Posterior cingulate gyrus (tissue), 11 donors: Measurements from ENCODE around the gene NDUFC2.
"Not testable (repeated sequence)": the region's sequence is repeated elsewhere in the genome, so short reads cannot be mapped to it uniquely, and the experiment has no call there.

ENCODE experiments used
- DNase-seq, 10 donors: peaks; one replicate each; pipeline versions ENCODE4 v3.0.0 to v3.0.0-alpha.2; 2020 to 2021; ENCODE audit warnings: mixed read lengths in 3 of 10
- intact Hi-C: fragments of 100-400 bp; cut with DNase I; formaldehyde crosslinking; loops from one replicate; pipeline ENCODE4 v1.15.1; 2023

The NDUFC2 gene

DNA sequence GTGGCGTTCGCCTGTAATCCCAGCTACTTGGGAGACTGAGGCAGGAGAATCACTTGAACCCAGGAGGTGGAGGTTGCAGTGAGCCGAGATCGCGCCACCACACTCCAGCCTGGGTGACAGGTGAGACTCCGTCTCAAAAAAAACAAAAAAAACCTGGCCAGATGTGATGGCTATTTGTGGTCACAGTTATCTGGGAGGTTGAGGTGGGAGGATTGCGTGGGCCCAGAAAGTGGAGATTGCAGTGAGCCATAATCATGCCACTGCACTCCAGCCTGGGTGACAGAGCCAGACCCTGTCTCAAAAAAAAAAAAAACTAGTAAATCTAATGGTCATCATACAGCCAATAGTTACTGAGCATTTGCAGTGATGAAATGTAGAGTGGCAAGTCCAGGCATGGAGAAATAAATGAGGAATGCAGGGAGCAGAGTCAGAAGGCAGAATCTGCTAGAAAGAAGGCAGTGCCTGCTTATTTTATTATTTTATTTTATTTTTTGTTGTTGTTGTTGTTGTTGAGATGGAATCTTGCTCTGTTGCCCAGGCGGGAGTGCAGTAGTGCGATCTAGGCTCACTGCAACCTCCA lies 19.8 kb downstream of the NDUFC2 start:
- intact Hi-C loops: not testable (repeated sequence)
- DNase-seq: peak in 1 of 10 donors; percentile 29

DNA sequence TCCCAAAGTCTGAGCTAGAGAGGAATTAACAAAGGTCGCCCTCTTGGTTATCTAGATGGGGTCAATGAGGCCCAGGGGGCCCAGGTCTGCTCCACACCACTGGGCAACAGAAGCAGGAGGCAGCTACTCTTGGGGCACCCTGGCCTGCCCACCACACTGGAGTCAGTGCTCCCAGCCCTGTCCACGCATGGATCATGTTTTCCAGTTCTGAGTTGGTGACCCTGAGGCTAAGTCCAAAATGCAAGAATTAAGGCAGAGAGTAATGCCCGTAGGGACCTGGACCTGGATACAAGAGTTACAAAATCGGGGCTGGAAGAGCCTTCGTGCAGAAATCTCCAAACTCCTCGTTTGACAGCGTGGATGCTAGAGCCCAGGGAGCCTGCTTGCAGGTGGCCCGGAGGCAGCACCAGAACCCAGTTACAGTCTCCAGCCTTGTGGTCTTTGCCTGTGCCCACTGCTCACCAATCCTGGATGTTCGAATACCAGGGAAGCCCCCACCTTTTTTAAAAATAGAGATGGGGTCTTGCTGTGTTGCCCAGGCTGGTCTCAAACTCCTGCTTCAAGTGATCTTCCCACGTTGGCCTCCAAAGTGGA lies 22.1 kb downstream of the NDUFC2 start:
- peak in 2 of 10 donors; percentile 57 to 59 for DNase-seq

DNA sequence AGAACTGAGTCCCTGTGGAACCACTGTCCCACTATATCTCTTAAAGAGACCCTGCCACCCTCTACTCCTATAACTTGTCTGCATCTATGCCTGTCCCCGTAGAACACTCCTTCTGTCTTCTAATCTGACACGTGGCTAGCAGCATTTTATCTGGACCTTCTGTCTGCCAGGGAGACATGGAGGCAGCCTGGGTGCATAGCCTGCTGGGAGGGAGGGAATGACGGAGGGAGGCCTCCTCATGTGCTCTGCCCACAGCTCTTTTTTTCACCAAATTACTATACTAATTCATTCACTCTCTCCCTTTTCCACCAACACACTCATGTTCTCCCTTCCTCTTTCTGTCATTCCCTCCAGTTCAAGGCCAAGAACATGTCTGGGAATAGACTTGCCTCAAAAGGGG lies 23.6 kb downstream of the NDUFC2 start:
- no peak for DNase-seq
- intact Hi-C loops: no loop called here

More for the DNA sequence above, 22.1 kb downstream of the NDUFC2 start:
- intact Hi-C loops: no loop called here

DNA sequence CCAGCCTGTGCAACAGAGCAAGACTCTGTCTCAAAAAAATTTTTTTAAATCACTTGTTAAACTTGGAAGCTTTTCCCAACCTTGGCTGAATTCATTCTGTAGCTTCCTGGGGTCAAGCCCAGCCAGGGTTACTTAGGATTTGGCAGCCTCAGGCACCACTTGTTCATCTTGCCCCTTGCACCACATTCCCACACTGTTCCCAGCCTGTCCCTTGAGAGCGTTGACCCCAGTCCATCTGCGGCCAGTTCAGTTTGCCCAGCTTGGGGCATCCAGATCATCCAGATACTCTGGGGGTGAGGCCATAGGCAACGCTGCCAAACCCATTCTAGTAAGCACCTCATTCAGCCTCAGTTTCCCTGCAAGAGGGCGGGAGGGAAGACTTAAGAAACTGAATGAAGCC lies 24.7 kb downstream of the NDUFC2 start:
- DNase-seq: peak in 2 of 10 donors; percentile 38 to 41
- intact Hi-C loops: no loop called here

DNA sequence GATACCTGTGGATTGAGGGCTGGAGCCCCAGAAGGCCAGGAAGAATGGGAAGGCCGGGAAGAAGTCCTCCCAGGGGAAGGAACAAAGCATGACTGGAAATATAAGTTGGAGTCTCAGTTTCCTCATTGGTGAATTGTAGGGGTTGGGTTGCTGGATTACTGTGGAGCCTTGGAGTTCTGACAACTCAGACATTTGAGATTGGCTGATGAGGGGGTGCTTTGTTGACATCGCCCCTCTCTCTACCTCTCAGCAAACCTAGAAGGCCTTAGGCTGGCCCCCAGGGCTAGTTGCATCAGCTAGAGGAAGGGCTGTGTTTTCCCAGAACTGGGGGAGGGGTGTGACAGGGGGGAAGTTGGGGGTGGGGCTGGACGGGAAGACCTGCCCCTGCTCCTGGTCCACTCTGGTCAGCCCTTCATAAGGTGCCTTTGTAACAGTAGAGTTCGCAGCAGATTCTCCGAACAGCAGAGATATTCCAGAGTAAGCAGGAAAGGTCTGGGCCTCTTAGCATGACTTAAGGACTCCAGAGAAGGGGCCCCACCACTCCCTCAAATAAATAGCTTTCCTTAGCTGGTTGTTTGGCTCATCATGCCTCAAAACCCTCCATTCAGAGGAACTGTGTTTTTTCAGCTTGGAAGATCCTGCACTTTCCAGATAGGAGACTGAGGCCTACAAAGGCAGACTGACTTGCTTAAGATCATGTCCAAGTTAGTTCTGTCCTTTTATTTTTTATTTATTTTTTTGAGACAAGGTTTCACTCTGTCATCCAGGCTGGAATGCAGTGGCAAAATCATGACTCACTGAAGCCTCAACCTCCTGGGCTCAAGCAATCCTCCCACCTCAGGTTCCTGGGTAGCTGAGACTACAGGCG lies 28.5 kb downstream of the NDUFC2 start:
- DNase-seq: peak in 1 of 10 donors; percentile 6
- intact Hi-C loops: no loop called here

DNA sequence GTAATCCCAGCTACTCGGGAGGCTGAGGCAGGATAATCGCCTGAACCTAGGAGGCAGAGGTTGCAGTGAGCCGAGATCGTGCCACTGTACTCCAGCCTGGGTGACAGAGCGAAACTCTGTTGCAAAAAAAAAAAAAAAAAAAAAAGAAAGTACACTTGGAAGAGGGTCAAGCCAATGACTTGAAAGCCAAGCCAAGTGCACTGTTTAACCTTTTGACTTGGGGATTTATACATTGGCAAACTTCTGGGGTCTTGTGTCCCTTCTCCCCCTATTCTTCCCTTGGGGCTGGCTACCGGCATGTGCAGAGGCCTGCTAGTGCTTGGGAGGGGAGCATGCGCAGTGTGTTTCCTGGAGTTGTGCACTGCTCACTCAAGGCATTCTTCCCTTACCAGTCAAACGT lies 30.3 kb downstream of the NDUFC2 start:
- intact Hi-C loops: loop anchor here (10.0 kb wide), 1 partner anchor 225 kb away; the partner anchor contains the start of genes AAMDC and RSF1
- DNase-seq: peak in 1 of 10 donors; percentile 24

DNA sequence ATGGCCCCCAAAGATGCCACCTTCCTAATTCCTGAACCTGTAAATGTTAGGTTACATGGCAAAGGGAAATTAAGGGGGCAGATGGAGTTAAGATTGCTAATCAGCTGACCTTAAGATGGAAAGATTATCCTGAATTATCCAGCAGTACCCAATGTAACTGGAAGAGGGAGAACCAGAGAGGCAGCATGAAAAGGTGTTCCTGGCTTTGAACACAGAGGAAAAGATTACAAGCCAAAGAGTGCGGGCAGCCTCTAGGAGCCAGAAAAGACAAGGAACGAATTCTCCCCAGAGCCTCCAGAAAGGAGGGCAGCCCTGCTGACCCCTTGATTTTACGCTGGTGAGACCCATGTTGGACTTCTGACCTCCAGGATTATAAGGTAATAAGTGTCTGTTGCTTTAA lies 31.1 kb downstream of the NDUFC2 start:
- intact Hi-C loops: loop anchor here (10.0 kb wide), 1 partner anchor 224 kb away; the partner anchor contains the start of genes AAMDC and RSF1
- no peak for DNase-seq

DNA sequence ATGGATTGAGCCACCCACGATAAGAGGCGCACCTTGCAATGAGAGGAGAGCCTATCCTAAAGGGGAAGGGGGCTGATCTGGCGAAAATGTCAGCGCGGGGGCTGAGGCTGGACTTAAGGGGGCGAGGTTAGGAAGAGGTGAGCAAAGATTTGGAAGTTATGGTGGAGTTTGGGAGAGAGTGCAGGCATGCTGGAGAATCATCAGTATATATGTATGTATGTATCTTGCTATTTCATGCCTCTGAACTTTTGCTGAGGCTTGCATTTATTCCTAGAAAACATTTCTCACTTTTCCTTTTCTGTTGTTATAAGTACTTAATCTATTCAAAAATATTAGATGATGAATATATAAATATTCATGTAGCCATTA lies 33.2 kb downstream of the NDUFC2 start:
- intact Hi-C loops: loop anchor here (2.0 to 10.0 kb wide), 2 partner anchors 52 to 222 kb away; partner anchors contain the start of genes AAMDC, INTS4 and RSF1

DNA sequence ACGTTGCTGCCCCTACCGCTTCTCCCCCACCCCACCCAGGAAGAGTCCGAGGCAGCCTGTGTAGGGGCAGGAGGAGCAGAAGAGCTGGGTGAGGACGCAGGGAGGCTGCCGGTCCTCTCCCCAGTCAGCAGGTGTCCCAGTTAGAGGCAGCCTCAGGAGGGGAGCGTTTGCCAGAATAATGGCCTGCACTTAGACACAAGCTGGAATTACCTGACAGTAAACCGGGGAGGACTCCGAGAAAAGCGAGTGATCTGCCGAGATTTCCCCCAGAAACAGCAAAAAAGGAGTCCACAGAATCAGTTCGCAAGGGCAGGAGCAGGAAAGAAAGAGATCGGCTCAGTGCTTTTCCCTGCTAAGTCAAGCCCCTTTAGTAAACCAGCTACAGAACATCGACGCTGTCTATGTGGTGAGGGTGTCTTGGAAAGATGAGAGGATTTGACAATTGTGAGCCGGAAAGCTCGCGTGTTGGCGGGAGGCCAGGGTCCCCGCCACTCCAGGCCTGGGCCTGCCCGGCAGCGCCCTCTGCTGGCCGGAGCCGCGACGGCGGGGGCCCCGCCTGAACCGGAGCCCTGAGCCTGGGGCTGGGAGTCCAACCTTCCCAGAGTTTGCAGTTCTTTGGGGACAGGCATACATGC lies 33.7 kb downstream of the NDUFC2 start:
- intact Hi-C loops: loop anchor here (2.0 to 10.0 kb wide), 2 partner anchors 51 to 221 kb away; partner anchors contain the start of genes AAMDC, INTS4 and RSF1
- peak; percentile 67 to 98 (median 82) for DNase-seq

More for the DNA sequence above, 33.2 kb downstream of the NDUFC2 start:
- DNase-seq: no peak

DNA sequence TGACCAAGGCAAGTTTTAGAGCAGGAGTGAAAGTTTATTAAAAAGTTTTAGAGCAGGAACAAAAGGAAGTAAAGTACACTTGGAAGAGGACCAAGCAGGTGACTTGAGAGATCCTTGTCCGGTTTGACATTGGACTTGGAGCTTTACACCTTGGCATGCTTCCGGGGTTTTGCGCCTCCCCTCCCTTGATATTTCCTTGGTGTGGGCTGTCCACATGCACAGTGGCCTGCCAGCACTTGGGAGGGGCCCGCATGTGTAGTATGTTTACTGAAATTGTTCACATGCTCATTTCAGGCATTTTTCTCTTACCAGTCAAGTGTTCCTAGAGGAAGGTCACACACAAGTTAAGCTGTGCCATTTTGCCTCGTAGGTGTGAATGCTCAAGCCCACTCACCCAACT lies 35.0 kb downstream of the NDUFC2 start:
- DNase-seq: peak in 2 of 10 donors; percentile 21 to 31

DNA sequence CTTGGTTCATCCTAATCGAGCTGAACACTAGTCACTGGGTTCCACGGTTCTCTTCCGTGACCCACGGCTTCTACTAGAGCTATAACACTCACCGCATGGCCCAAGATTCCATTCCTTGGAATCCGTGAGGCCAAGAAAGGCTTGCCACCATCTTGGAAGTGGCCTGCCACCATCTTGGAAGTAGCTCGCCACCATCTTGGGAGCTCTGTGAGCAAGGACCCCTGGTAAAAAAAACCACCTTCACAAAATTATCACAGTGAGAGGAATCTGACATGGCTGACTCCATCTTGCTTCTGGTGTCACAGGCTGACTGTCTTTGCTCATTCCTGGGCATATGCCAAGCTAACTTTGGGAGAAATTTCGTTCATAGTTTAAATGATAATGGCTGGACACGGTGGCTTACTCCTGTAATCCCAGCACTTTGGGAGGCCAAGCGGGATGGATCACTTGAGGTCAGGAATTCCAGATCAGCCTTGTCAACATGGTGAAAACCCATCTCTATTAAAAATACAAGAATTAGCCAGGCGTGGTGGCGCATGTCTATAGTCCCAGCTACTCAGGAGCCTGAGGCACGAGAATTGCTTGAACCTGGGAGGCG lies 37.7 kb downstream of the NDUFC2 start:
- DNase-seq: no peak
- intact Hi-C loops: loop anchor here (10.0 kb wide), 1 partner anchor 217 kb away; the partner anchor contains the start of genes AAMDC and RSF1

More for the DNA sequence above, 35.0 kb downstream of the NDUFC2 start:
- intact Hi-C loops: loop anchor here (10.0 kb wide), 1 partner anchor 220 kb away; the partner anchor contains the start of genes AAMDC and RSF1

DNA sequence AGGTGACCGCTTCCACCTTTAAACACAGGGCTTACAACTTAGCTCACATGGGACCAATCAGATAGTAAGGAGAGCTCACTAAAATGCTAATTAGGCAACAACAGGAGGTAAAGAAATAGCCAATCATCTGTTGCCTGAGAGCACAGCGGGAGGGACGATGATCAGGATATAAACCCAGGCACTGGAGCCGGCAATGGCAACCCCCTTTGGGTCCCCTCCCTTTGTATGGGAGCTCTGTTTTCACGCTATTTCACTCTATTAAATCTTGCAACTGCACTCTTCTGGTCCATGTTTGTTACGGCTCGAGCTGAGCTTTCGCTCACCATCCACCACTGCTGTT lies 38.3 kb downstream of the NDUFC2 start:
- not testable (repeated sequence) for DNase-seq
- intact Hi-C loops: loop anchor here (10.0 kb wide), 1 partner anchor 217 kb away; the partner anchor contains the start of genes AAMDC and RSF1

DNA sequence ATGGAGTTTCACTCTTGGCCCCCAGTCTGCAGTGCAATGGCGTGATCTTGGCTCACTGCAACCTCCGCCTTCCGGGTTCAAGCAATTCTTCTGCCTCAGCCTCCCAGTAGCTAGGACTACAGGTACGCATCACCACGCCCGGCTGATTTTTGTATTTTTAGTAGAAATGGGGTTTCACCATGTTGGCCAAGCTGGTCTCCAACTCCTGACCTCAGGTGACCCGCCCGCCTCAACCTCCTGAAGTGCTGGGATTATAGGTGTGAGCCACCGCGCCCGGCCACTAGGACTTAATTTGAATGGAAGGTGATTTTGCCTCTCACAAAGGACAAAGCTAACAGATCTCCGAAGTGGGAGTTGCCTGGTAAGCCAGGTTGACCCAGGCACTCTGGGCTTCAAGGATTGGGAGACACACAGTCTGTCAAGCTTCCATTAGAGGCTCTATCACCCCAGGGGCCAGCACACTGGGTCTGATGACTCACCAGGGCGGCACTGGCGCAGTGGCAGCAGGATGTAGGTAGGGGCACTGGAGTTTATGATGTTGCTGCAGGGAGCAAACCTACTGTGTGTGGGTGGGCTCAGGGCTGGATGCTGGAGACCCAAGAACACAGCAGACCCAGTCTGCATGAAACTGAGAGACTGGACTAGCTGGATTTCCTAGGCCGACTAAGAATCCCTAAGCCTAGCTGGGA lies 38.8 kb downstream of the NDUFC2 start:
- intact Hi-C loops: loop anchor here (10.0 kb wide), 1 partner anchor 216 kb away; the partner anchor contains the start of genes AAMDC and RSF1

DNA sequence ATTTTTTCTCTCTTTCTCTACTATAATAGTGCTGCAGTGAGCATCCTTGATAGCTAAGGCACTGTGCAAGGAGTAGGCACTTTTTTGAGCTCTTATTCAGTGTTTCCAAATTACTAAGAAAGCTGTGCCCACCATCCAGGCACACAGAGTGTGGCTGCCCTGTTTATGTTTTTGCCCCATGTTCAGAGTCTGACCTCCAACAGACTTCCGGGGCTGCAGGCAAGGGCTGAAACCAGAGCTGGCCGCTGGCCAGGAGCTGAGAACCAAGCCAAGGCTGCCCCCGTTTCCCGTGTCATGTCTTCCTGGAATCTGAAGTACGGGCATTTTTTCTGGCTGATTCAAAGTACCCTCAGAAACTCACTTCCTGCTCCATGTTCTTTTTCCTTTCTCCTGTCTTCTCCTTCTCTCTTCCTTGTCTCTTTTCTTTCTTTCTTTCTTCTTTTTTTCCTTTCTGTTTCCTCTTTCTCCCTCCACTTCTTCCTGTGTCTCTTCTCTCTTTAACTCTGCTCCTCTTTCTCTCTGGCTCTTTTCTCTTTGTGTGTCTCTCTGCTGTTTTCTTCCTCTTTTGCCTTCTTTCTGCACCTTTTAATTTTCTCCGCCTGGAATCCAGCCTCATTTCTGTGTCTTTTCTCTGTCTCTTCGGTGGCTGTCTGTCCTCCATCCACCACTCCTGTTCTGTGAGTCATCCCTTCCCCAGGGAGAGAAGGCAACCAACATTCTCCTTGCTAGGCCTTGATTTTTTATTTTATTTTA lies 39.6 kb downstream of the NDUFC2 start:
- peak in 8 of 10 donors; percentile 18 to 90 (median 57) for DNase-seq
- intact Hi-C loops: loop anchor here (10.0 kb wide), 1 partner anchor 215 kb away; the partner anchor contains the start of genes AAMDC and RSF1

More for the DNA sequence above, 38.8 kb downstream of the NDUFC2 start:
- DNase-seq: peak in 2 of 10 donors; percentile 59 to 62

DNA sequence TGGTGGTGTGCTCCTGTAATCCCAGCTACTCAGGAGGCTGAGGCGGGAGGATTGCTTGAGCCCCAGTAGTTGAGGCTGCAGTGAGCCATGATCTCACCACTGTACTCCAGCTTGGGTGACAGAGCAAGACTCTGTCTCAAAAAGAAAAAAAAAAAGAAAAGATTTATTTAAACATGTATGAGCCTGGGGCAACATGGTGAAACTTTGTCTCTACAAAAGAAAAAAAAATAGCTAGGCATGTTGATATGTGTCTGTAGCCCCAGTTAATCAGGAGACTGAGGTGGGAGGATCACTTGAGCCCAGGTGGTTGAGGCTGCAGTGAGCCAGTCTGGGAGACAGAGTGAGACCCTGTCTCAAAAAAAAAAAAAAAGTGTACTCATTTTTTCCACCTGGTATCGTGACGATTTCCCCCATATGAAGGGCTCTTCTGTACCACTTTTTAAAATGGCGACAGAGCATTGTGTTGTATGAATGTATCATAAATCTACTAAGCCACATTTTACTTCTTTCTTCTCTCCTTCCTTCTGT lies 40.2 kb downstream of the NDUFC2 start:
- DNase-seq: peak in 1 of 10 donors; percentile 26
- intact Hi-C loops: no loop called here

DNA sequence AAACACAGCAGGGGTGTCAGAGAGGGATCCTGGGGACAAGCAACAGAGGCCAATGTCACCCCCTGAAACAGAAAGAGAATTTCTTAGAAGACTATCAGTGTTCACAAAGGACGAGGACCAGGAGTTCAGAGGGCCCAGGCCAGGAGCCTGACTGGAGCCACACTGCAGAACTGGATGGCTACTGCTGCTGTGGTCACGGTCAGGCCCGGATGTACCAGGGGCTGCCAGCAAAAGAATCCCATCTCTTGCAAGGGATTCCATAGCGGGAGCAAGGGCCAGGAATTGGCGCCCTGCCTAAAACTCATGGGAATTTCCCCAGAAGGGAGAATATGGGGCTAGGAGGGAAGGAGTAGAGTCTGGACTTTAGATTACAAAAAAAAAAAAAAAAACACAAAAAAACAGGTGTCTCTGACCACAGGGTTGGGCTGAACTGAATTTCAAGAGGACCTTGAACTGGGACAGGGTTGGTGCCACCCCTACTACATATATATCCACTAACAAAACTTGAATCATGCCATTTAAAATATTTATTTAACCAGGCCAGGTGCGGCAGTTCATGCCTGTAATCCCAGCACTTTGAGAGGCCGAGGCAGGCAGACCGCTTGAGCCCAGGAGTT lies 40.9 kb downstream of the NDUFC2 start:
- peak in 2 of 10 donors; percentile 69 to 76 for DNase-seq
- intact Hi-C loops: no loop called here

DNA sequence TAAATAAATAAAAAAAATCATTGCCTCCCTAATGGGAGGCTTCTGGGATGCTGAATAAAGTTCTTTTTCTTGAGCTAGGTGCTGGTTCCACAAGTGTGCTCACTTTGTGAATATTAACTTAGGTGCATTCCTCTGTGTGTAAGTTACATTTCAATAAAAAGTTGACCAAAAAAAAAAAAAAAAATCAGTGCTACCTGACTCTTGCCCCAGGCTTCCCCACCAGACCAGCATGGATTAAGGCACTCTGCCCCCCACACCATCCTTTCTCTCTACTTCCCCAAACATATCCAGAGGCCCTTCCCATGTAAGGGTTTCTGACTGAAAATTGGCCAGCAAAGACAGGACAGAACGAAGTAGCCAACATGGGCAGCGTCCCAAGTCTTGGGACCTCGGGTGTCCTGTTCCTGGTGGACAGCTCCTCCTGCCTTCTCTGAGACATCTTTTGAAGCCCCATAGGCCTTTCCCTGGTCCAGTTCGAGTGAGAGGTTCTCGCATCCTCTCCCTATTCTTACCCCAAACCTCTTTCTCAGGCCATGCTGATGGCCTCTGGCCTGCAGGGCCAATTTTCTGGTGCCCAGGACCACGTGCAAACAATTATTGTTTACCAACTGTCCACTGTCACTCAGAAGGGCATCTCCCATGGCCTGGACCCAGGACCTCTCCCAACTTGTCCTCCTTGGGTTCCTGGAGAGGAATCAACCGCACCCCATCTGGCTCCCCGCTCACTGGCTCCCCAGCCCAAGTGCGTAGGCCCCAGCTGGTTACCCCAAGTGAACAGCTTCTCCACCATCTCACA lies 41.6 kb downstream of the NDUFC2 start:
- intact Hi-C loops: no loop called here
- peak in 2 of 10 donors; percentile 39 to 42 for DNase-seq
